ENCODE results near the gene GDNF.

Gene GDNF

GRCh38 chr5:37831821-37832534, 7.9 kb downstream of the GDNF start:
- TF ChIP-seq, protein P1, sequence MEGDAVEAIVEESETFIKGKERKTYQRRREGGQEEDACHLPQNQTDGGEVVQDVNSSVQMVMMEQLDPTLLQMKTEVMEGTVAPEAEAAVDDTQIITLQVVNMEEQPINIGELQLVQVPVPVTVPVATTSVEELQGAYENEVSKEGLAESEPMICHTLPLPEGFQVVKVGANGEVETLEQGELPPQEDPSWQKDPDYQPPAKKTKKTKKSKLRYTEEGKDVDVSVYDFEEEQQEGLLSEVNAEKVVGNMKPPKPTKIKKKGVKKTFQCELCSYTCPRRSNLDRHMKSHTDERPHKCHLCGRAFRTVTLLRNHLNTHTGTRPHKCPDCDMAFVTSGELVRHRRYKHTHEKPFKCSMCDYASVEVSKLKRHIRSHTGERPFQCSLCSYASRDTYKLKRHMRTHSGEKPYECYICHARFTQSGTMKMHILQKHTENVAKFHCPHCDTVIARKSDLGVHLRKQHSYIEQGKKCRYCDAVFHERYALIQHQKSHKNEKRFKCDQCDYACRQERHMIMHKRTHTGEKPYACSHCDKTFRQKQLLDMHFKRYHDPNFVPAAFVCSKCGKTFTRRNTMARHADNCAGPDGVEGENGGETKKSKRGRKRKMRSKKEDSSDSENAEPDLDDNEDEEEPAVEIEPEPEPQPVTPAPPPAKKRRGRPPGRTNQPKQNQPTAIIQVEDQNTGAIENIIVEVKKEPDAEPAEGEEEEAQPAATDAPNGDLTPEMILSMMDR (IDR thresholded peaks at IDR 0.05; ENCODE audit: control extremely low read depth, extremely low read depth, low read depth, missing control alignments): no peak
- DNase-seq (ENCODE audit: extremely low spot score): no peak
- ChIA-PET POLR2A (no interaction called here), CTCF (interaction anchor here (2.1 kb wide), 1 partner anchor 360 kb away, joined by 11 read pairs; no protein-coding TSS in a partner anchor)

DNA sequence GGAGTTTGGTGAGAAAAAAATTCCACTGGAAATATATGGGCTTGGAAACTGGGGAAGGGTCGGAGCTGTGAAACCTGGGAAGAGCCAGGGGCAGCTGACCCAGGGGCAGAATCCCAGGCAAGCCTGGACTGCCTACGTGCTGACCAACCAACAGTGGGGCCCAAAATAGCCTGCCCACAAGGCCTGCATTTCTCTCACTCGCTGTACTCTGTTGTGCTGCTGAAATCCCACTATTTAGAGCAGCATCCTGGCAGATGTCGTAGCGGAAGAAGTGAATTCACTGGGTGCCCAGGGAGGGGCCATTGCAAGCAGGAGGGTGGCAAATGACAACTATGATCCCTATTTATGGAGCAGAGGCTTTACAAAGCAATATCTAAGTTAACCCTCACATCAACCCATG, 9.5 kb downstream of the GDNF start:
- no peak for DNase-seq (ENCODE audit: extremely low spot score)
- POLR2A ChIA-PET: no interaction called here
- TF ChIP-seq, protein P1 (IDR thresholded peaks at IDR 0.05; ENCODE audit: control extremely low read depth, extremely low read depth, low read depth, missing control alignments): no peak
- CTCF ChIA-PET: interaction anchor here (1.0 to 3.1 kb wide), 3 partner anchors 11 to 362 kb away, joined by 3 to 13 read pairs (median 3); no protein-coding TSS in a partner anchor

- no peak for DNase-seq (ENCODE audit: extremely low spot score)
- ChIA-PET POLR2A (no interaction called here), CTCF (interaction anchor here (0.6 to 0.9 kb wide), 2 partner anchors 10 to 11 kb away, joined by 3 to 6 read pairs; no protein-coding TSS in a partner anchor)
- TF ChIP-seq, protein P1 (IDR thresholded peaks at IDR 0.05; ENCODE audit: control extremely low read depth, extremely low read depth, low read depth, missing control alignments): no peak
Measured at GRCh38 chr5:37825334-37825915, 14.4 kb downstream of the GDNF start.

DNA sequence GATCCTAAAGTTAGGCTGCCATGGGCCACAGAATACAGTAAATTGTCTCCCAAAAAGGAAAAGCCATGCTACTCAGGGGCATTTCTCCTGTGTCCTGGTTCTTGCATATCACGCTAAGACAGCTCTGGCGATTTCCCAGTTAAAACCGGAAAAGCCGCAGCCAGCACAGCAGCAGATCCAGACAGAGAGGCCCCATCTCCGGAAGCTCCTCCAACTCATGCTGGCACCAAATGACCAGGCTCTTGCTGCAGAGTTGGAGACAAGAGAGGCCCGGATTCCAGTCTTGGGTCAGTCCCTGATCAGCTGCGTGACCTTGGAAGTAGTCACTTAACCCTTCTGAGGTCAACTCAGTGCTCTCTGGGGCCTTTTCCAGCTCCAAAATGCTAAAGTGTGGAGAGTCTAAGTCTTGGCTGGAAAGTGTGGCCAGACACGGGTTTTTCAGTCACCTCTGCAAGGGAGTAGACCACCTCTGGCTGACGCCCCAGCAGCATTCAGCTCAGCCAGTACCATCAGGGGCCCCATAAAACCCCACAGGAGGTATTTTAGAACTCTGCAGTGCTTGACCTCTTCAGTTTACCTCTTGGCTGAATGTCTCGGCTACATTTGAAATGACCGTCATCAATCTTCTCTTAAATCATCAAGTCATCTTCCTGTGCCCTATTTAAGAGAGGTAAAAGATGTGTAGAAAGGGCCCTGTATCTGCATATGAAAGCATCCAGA, 16.2 kb downstream of the GDNF start:
- DNase-seq (ENCODE audit: extremely low spot score): no peak
- TF ChIP-seq, protein P1 (IDR thresholded peaks at IDR 0.05; ENCODE audit: control extremely low read depth, extremely low read depth, low read depth, missing control alignments): no peak
- CTCF ChIA-PET: interaction anchor here (1.4 to 2.0 kb wide), 4 partner anchors 13 to 369 kb away, joined by 3 to 7 read pairs (median 4); no protein-coding TSS in a partner anchor
- POLR2A ChIA-PET: no interaction called here

GRCh38 chr5:37816883-37817282, 23.0 kb downstream of the GDNF start:
- ChIA-PET POLR2A (no interaction called here), CTCF (interaction anchor here (0.9 kb wide), 1 partner anchor 375 kb away, joined by 3 read pairs; no protein-coding TSS in a partner anchor)
- TF ChIP-seq, protein P1 (IDR thresholded peaks at IDR 0.05; ENCODE audit: control extremely low read depth, extremely low read depth, low read depth, missing control alignments): no peak
- DNase-seq (ENCODE audit: extremely low spot score): no peak

- CTCF ChIA-PET: interaction anchor here (0.9 kb wide), 1 partner anchor 376 kb away, joined by 3 read pairs; no protein-coding TSS in a partner anchor
- DNase-seq (ENCODE audit: extremely low spot score): no peak
- POLR2A ChIA-PET: no interaction called here
- TF ChIP-seq, protein P1 (IDR thresholded peaks at IDR 0.05; ENCODE audit: control extremely low read depth, extremely low read depth, low read depth, missing control alignments): no peak
Measured at GRCh38 chr5:37816331-37816730, 23.5 kb downstream of the GDNF start.

All from GM10248 (cell line).